GM12878 (cell line): ENCODE results near the gene ANKDD1A. TPM values are rescaled to one million over a fixed set of nuclear protein-coding genes. Genes with fewer than 3 reads are reported as not detected.

Source experiments
- ATAC-seq: fragments of 200-7000 bp; cut with Tn5 transposase; 3 replicates; pipeline ENCODE4 v1.9.1; 2020; ENCODE audit warnings: mild to moderate bottlenecking, moderate library complexity
- BruUV-seq: library from RNA; stranded (reverse); fragments of 400-500 nt; replicated peaks from 2 replicates; lab custom pipeline; 2021; lab: Mats Ljungman, UMichigan
- CTCF ChIA-PET: fragments of 300-600 bp; sonication (Branson Sonifier 250); formaldehyde crosslinking; extraction: SDS; loops from one replicate; lab custom pipeline; 2021; ENCODE audit warnings: inconsistent platforms; lab: Yijun Ruan, JAX
- POLR2A ChIA-PET: fragments of 350-600 bp; formaldehyde crosslinking; extraction: SDS; loops from one replicate; lab custom pipeline; 2021; ENCODE audit warnings: inconsistent platforms; lab: Charles Lee
- RAD21 ChIA-PET: fragments of 300-600 bp; sonication (Branson Sonifier 250); formaldehyde crosslinking; loops from one replicate; lab custom pipeline; 2023; ENCODE audit warnings: antibody characterized with exemption; ENCODE audit not compliant: unreplicated experiment; lab: Charles Lee
- SMC1A ChIA-PET: fragments of 300-600 bp; sonication (Branson Sonifier 250); formaldehyde crosslinking; loops from one replicate; lab custom pipeline; 2023; ENCODE audit not compliant: unreplicated experiment, uncharacterized antibody; lab: Charles Lee
- DNase-seq: peaks from one replicate; pipeline ENCODE4 v3.0.0-alpha.2; 2011; ENCODE audit warnings: low read depth, low spot score
- FAIRE-seq: peaks from 3 replicates; lab custom pipeline; 2011; peaks lifted over from hg19 to GRCh38; lab: Jason Lieb, UNC
- H2AFZ ChIP-seq: 2 replicates; pipeline ENCODE4 v1.6.0; 2011; ENCODE audit warnings: low read depth, low read length, control low read depth; ENCODE audit not compliant: control insufficient read depth
- H3K27ac ChIP-seq: 2 replicates; pipeline ENCODE4 v1.5.1; 2011; ENCODE audit warnings: control low read depth; ENCODE audit not compliant: control insufficient read depth, insufficient read depth
- H3K27me3 ChIP-seq, 2 experiments: replicated peaks in 1 of 2; 2 replicates each; pipeline versions ENCODE4 v1.6.0 to v1.6.1; 2011; ENCODE audit warnings: low read length in 1 of 2; ENCODE audit not compliant: control insufficient read depth in 2 of 2, insufficient read depth in 2 of 2
- H3K36me3 ChIP-seq, 2 experiments: 2 replicates each; pipeline ENCODE4 v1.5.1; 2011; ENCODE audit warnings: low read length in 1 of 2; ENCODE audit not compliant: control insufficient read depth in 2 of 2, insufficient read depth in 2 of 2
- H3K4me1 ChIP-seq: 2 replicates; pipeline ENCODE4 v1.6.1; 2011; ENCODE audit warnings: mild to moderate bottlenecking, low read length, moderate library complexity, mixed read lengths; ENCODE audit not compliant: control insufficient read depth, insufficient read depth
- H3K4me2 ChIP-seq: 2 replicates; pipeline ENCODE4 v1.6.0; 2011; ENCODE audit warnings: control low read depth; ENCODE audit not compliant: control insufficient read depth, insufficient read depth
- H3K4me3 ChIP-seq: fragments of 200-600 bp; sonication (generic); 2 replicates; pipeline ENCODE4 v1.5.1; 2016
- H3K79me2 ChIP-seq: 2 replicates; pipeline ENCODE4 v1.6.0; 2011; ENCODE audit warnings: low read length; ENCODE audit not compliant: control insufficient read depth, insufficient read depth
- H3K9ac ChIP-seq: 2 replicates; pipeline ENCODE4 v1.8.0; 2011; ENCODE audit warnings: low read length, control low read depth, mixed read lengths; ENCODE audit not compliant: control insufficient read depth, insufficient read depth
- H3K9me3 ChIP-seq: replicated peaks from 3 replicates; pipeline ENCODE4 v1.5.1; 2011; ENCODE audit warnings: mild to moderate bottlenecking, low read length; ENCODE audit not compliant: control insufficient read depth, insufficient read depth
- H4K20me1 ChIP-seq: 2 replicates; pipeline ENCODE4 v1.6.0; 2011; ENCODE audit not compliant: control insufficient read depth, insufficient read depth
- BACH1 ChIP-seq: fragments of 450-650 bp; IDR thresholded peaks from 2 replicates; pipeline ENCODE4 v1.6.1; 2017; ENCODE audit warnings: mild to moderate bottlenecking, borderline replicate concordance
- BCL11A ChIP-seq: IDR thresholded peaks from 2 replicates; pipeline ENCODE4 v1.6.1; 2011; ENCODE audit warnings: low read depth, low read length
- CHD2 ChIP-seq: IDR thresholded peaks from 2 replicates; pipeline ENCODE4 v1.6.1; 2011; ENCODE audit warnings: low read depth, low read length, improper control_type of control experiment, borderline replicate concordance
- GATAD2B ChIP-seq: fragments of 450-650 bp; conservative IDR thresholded peaks from 2 replicates; pipeline ENCODE4 v1.6.1; 2017; ENCODE audit warnings: low read depth, mild to moderate bottlenecking, moderate library complexity
- HDAC2 ChIP-seq: fragments of 200-600 bp; sonication (generic); IDR thresholded peaks from 2 replicates; pipeline ENCODE4 v1.6.1; 2017
- HDGF ChIP-seq: fragments of 450-650 bp; IDR thresholded peaks from 2 replicates; pipeline ENCODE4 v1.6.1; 2016; ENCODE audit warnings: antibody characterized with exemption
- JUNB ChIP-seq: IDR thresholded peaks from 2 replicates; pipeline ENCODE4 v1.6.1; 2016; ENCODE audit warnings: antibody characterized with exemption, mild to moderate bottlenecking
- KLF5 ChIP-seq: fragments of 450-650 bp; IDR thresholded peaks from 2 replicates; pipeline ENCODE4 v1.6.1; 2014; ENCODE audit warnings: mild to moderate bottlenecking; ENCODE audit not compliant: partially characterized antibody
- MTA2 ChIP-seq: fragments of 450-650 bp; IDR thresholded peaks from 2 replicates; pipeline ENCODE4 v1.6.1; 2016; ENCODE audit warnings: low read depth, mild to moderate bottlenecking, moderate library complexity
- POLR2AphosphoS2 ChIP-seq: IDR thresholded peaks from 2 replicates; pipeline ENCODE4 v1.6.1; 2011; ENCODE audit warnings: low read depth, mild to moderate bottlenecking, low read length, improper control_type of control experiment, moderate library complexity
- SREBF2 ChIP-seq: IDR thresholded peaks from 2 replicates; pipeline ENCODE4 v1.6.1; 2012; ENCODE audit warnings: mild to moderate bottlenecking, low read length
- TARDBP ChIP-seq: IDR thresholded peaks from 2 replicates; pipeline ENCODE4 v1.6.1; 2016; ENCODE audit warnings: borderline replicate concordance
- ZBED1 ChIP-seq: IDR thresholded peaks from 2 replicates; pipeline ENCODE4 v1.6.1; 2016; ENCODE audit warnings: borderline replicate concordance
- ZNF207 ChIP-seq: fragments of 450-650 bp; IDR thresholded peaks from 2 replicates; pipeline ENCODE4 v1.6.1; 2014; ENCODE audit warnings: antibody characterized with exemption, mild to moderate bottlenecking, borderline replicate concordance
- ZNF622 ChIP-seq: fragments of 450-650 bp; IDR thresholded peaks from 2 replicates; pipeline ENCODE4 v1.6.1; 2017; ENCODE audit warnings: mild to moderate bottlenecking, inconsistent platforms
- ZZZ3 ChIP-seq: IDR thresholded peaks from 2 replicates; pipeline ENCODE4 v1.6.1; 2011; ENCODE audit warnings: low read depth; ENCODE audit not compliant: control insufficient read depth, insufficient read length
- WGBS: methylation state at CpG from one replicate; pipeline ENCODE4 v1.1.6; 2016; ENCODE audit warnings: low lambda C conversion rate; ENCODE audit not compliant: insufficient replicate concordance, insufficient coverage; ENCODE audit errors: missing lambda C conversion rate; 5-methylcytosine and 5-hydroxymethylcytosine counted together
- in situ Hi-C: fragments of 300-500 bp; cut with MboI; formaldehyde crosslinking; loops from 9 replicates; pipeline ENCODE4 v1.14.3; 2018; ENCODE audit warnings: mixed read lengths
- intact Hi-C: fragments of 100-400 bp; cut with micrococcal nuclease; formaldehyde crosslinking; loops from one replicate; pipeline ENCODE4 v1.14.2; 2022; ENCODE audit not compliant: unreplicated experiment
- polyA plus RNA-seq, 11 experiments: library from polyadenylated mRNA; depleted of rRNA in 4 of 11; unstranded in 6 of 11; stranded (reverse) in 5 of 11; fragments of >200 nt; fragmentation: Nextera tagmentation in 4 of 11; fragmentation: Illumina TruSeq in 1 of 11; extraction: Ambion mirVana in 4 of 11; extraction: Trizol in 1 of 11; gene quantifications; 1 replicate in 1 of 11; 2 replicates in 10 of 11; pipeline versions ENCODE4 v1.2.1 to v1.2.3, GENCODE V29; 2011 to 2016; ENCODE audit warnings: inconsistent platforms in 2 of 11, missing spikeins in 2 of 11, low read depth in 1 of 11
- total RNA-seq, 4 experiments: library from RNA; depleted of rRNA in 3 of 4; stranded (reverse); fragments of >200 nt in 3 of 4; fragmentation: Illumina TruSeq in 1 of 4; extraction: Trizol in 1 of 4; gene quantifications; 2 replicates each; pipeline versions ENCODE4 v1.2.1 to v1.2.3, GENCODE V29; 2013 to 2021
- TF ChIP-seq, protein P1 (sequence below): fragments of 150-350 bp; IDR thresholded peaks from 2 replicates; pipeline ENCODE4 v1.6.1; 2016; ENCODE audit warnings: low read depth, low read length
- TF ChIP-seq, protein P2 (sequence below), 3 experiments: IDR thresholded peaks in 2 of 3; conservative IDR thresholded peaks in 1 of 3; 2 replicates each; pipeline ENCODE4 v1.5.1; 2011; ENCODE audit warnings: low read depth in 3 of 3, low read length in 3 of 3, mild to moderate bottlenecking in 3 of 3, control low read depth in 2 of 3, moderate library complexity in 2 of 3, inconsistent platforms in 1 of 3, mixed read lengths in 1 of 3; ENCODE audit not compliant: control insufficient read depth in 2 of 3, insufficient read depth in 1 of 3; ENCODE audit errors: extremely low read depth in 1 of 3
- TF ChIP-seq, protein P3 (sequence below): fragments of 450-650 bp; IDR thresholded peaks from 2 replicates; pipeline ENCODE4 v1.6.1; 2017; ENCODE audit warnings: mild to moderate bottlenecking, low read depth, inconsistent platforms; ENCODE audit not compliant: poor library complexity, severe bottlenecking

The ANKDD1A gene
- total and polyA plus RNA-seq, 10 of the 15 experiments (the other 5 are each of a cell fraction or from before 2014, with no cell fraction given), result 1.5 to 6.6 (median 4.1) TPM

DNA sequence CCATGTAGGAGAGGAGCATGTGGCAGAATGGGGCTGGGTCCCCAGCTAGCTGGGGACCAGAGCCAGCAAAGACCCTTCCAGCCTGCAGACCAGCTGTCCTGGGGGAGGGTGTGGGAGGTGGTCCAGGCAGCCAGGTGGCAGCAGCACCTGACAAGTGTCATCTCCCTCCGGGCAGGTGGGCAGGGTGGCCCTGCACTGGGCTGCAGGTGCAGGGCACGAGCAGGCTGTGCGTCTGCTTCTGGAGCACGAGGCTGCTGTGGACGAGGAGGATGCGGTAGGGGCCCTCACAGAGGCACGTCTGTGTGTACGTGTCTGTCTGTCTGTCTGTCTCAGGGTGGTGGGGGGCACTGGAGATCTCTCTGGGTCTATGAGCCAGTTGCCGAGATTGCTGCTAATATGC lies 5.5 kb downstream of the ANKDD1A start (continued):
- no peak for TF ChIP-seq ZBED1
- TF ChIP-seq ZNF207, result no peak
- no peak for TF ChIP-seq POLR2AphosphoS2
- TF ChIP-seq, protein P1, sequence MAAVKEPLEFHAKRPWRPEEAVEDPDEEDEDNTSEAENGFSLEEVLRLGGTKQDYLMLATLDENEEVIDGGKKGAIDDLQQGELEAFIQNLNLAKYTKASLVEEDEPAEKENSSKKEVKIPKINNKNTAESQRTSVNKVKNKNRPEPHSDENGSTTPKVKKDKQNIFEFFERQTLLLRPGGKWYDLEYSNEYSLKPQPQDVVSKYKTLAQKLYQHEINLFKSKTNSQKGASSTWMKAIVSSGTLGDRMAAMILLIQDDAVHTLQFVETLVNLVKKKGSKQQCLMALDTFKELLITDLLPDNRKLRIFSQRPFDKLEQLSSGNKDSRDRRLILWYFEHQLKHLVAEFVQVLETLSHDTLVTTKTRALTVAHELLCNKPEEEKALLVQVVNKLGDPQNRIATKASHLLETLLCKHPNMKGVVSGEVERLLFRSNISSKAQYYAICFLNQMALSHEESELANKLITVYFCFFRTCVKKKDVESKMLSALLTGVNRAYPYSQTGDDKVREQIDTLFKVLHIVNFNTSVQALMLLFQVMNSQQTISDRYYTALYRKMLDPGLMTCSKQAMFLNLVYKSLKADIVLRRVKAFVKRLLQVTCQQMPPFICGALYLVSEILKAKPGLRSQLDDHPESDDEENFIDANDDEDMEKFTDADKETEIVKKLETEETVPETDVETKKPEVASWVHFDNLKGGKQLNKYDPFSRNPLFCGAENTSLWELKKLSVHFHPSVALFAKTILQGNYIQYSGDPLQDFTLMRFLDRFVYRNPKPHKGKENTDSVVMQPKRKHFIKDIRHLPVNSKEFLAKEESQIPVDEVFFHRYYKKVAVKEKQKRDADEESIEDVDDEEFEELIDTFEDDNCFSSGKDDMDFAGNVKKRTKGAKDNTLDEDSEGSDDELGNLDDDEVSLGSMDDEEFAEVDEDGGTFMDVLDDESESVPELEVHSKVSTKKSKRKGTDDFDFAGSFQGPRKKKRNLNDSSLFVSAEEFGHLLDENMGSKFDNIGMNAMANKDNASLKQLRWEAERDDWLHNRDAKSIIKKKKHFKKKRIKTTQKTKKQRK, result no peak
- no peak for TF ChIP-seq MTA2
- TF ChIP-seq, protein P2, sequence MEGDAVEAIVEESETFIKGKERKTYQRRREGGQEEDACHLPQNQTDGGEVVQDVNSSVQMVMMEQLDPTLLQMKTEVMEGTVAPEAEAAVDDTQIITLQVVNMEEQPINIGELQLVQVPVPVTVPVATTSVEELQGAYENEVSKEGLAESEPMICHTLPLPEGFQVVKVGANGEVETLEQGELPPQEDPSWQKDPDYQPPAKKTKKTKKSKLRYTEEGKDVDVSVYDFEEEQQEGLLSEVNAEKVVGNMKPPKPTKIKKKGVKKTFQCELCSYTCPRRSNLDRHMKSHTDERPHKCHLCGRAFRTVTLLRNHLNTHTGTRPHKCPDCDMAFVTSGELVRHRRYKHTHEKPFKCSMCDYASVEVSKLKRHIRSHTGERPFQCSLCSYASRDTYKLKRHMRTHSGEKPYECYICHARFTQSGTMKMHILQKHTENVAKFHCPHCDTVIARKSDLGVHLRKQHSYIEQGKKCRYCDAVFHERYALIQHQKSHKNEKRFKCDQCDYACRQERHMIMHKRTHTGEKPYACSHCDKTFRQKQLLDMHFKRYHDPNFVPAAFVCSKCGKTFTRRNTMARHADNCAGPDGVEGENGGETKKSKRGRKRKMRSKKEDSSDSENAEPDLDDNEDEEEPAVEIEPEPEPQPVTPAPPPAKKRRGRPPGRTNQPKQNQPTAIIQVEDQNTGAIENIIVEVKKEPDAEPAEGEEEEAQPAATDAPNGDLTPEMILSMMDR (IDR thresholded peaks at IDR 0.05 in 2 of 3, conservative IDR thresholded peaks at IDR 0.05 in 1 of 3; ENCODE audit: control insufficient read depth in 2 of 3, extremely low read depth in 1 of 3, insufficient read depth in 1 of 3, low read depth in 3 of 3, low read length in 3 of 3), result no peak

DNA sequence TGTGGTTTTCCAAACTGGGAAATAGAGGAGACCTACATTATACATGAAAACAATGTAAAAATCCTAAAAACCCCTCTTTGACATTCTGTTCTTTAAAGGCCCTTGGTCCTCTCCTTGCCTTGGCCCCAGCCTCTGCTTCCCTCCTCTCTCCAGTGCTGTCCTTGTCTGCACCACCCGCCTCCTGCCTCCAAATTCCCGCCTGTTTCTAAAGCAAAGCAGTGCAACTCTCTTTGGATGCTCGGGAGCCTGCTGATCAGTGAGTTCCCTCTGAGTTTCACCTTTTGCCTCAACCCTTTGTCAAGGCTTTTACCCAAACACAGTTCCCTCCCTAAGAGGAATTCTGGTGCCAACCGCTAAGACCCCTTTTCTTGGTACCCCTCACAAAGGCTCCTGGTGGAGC lies 8.0 kb downstream of the ANKDD1A start:
- H2AFZ ChIP-seq, result no peak overlapping the region
- ChIA-PET POLR2A (no interaction called here), RAD21 (no interaction called here), CTCF (interaction anchor here (2.3 kb wide), 1 partner anchor 13 kb away, joined by 9 read pairs; no protein-coding TSS in a partner anchor), SMC1A (no interaction called here)
- no peaks in the 10 kb centered on the region for H3K79me2 ChIP-seq
- no peaks in the 10 kb centered on the region for H4K20me1 ChIP-seq
- H3K4me2 ChIP-seq, result no peak overlapping the region
- in situ Hi-C loops, result no loop called here
- FAIRE-seq (no peak), ATAC-seq (no peak), DNase-seq (no peak)
- no peaks in the 10 kb centered on the region for H3K9me3 ChIP-seq
- 57% methylated on average over 4 of the region's 4 CpGs for WGBS
- peaks cover 5% of the 10 kb centered on the region for H3K4me1 ChIP-seq
- no peak overlapping the region for H3K9ac ChIP-seq
- H3K27me3 ChIP-seq, result no peaks in the 10 kb centered on the region
- intact Hi-C loops, result no loop called here
- no peak overlapping the region for H3K27ac ChIP-seq
- BruUV-seq, result no TSS peak
- H3K36me3 ChIP-seq, result no peaks in the 10 kb centered on the region
- H3K4me3 ChIP-seq, result no peak overlapping the region
- TF ChIP-seq TARDBP (no peak), ZZZ3 (no peak), HDAC2 (no peak), GATAD2B (no peak), ZNF622 (no peak), BCL11A (no peak), CHD2 (no peak), HDGF (no peak), ZBED1 (no peak), SREBF2 (no peak), BACH1 (no peak), JUNB (no peak), KLF5 (no peak)
- TF ChIP-seq, protein P3, sequence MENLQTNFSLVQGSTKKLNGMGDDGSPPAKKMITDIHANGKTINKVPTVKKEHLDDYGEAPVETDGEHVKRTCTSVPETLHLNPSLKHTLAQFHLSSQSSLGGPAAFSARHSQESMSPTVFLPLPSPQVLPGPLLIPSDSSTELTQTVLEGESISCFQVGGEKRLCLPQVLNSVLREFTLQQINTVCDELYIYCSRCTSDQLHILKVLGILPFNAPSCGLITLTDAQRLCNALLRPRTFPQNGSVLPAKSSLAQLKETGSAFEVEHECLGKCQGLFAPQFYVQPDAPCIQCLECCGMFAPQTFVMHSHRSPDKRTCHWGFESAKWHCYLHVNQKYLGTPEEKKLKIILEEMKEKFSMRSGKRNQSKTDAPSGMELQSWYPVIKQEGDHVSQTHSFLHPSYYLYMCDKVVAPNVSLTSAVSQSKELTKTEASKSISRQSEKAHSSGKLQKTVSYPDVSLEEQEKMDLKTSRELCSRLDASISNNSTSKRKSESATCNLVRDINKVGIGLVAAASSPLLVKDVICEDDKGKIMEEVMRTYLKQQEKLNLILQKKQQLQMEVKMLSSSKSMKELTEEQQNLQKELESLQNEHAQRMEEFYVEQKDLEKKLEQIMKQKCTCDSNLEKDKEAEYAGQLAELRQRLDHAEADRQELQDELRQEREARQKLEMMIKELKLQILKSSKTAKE, result no peak
